AG09309 (cell line): ENCODE results near the gene NFIC.

Experiments used
- DNase-seq: peaks from one replicate; pipeline ENCODE4 v3.0.0-alpha.2; 2010; ENCODE audit warnings: low read depth
- H3K4me3 ChIP-seq: 2 replicates; pipeline ENCODE4 v1.5.1; 2011; ENCODE audit warnings: mild to moderate bottlenecking, low read depth, low read length, moderate library complexity; ENCODE audit not compliant: control insufficient read depth
- TF ChIP-seq, protein P1 (sequence below): IDR thresholded peaks from 2 replicates; pipeline ENCODE4 v1.5.1; 2011; ENCODE audit warnings: mild to moderate bottlenecking, low read depth, low read length, inconsistent platforms; ENCODE audit not compliant: insufficient read depth, control insufficient read depth; ENCODE audit errors: missing control alignments

Gene NFIC

GRCh38 chr19:3368848-3369336 is 2.5 kb downstream of the NFIC start:
- H3K4me3 ChIP-seq, result peak overlapping the region; percentile 69
- no peak for DNase-seq
- TF ChIP-seq, protein P1, sequence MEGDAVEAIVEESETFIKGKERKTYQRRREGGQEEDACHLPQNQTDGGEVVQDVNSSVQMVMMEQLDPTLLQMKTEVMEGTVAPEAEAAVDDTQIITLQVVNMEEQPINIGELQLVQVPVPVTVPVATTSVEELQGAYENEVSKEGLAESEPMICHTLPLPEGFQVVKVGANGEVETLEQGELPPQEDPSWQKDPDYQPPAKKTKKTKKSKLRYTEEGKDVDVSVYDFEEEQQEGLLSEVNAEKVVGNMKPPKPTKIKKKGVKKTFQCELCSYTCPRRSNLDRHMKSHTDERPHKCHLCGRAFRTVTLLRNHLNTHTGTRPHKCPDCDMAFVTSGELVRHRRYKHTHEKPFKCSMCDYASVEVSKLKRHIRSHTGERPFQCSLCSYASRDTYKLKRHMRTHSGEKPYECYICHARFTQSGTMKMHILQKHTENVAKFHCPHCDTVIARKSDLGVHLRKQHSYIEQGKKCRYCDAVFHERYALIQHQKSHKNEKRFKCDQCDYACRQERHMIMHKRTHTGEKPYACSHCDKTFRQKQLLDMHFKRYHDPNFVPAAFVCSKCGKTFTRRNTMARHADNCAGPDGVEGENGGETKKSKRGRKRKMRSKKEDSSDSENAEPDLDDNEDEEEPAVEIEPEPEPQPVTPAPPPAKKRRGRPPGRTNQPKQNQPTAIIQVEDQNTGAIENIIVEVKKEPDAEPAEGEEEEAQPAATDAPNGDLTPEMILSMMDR, result no peak

- TF ChIP-seq, protein P1, result no peak
- no peak for DNase-seq
- peak overlapping the region; percentile 69 for H3K4me3 ChIP-seq
These were observed 3.2 kb downstream of the NFIC start for GRCh38 chr19:3369337-3370213.

GRCh38 chr19:3370214-3370720 is 3.9 kb downstream of the NFIC start:
- peak overlapping the region; percentile 69 for H3K4me3 ChIP-seq
- DNase-seq, result no peak
- TF ChIP-seq, protein P1, result no peak

DNA sequence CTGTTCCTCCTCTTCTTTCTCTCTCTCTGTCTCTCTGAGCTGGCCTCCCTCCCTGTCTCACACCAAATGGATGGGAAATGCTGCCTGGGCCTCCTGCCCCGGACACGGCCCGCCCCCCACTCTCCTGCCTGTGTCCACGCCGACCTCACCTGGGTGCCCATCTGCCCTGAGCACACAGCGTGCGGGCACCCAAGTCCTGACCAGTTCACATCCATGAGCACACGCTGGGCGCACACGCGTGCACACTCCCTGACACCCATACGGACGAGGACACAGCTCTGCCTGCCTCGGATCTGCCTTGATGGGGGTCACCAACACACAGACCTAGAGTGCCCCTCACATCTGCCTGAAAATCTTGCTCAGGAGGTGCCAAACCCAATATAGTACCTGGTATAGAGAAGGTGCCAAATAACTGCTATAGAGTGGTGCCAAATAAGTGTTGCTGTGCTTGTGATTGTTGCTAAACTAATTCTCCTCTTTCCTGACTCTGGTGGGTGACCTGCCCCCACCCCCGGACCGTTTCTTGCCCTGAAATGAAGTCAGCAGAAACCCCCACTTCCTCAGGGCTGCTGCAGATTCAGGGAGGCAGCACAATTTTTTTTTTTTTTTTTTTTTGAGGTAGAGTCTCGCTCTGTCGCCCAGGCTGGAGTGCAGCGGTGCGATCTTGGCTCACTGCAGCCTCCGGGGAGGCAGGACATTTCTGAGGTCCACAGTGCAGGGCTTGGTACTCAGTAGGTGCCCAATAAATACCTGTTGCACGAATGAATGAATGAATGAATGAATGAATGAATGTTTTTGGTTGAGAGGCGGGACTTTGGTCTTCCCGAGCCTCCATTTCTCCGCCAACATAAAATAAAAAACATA is 4.6 kb downstream of the NFIC start:
- no peak overlapping the region for H3K4me3 ChIP-seq
- TF ChIP-seq, protein P1, result no peak
- no peak for DNase-seq

DNA sequence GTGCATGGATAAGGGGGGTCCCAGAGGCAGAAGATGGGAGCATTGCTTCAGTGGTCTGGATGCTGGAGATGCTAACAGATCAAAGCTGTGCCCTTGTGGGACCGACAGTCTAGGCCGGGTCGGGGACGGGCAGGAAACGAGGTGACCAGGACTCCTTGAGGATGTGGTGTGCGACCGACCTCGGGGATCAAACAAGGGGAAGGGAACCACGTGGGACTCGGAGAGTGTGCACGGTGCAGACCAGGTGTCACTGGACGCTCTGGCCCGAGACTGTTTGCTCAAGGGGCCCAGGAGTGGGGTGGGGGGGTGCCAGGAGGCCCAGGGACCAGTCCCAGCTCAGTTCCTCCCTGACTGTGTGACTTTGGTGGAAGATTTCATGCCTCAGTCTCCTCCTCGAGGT is 6.0 kb downstream of the NFIC start:
- no peak overlapping the region for H3K4me3 ChIP-seq
- no peak for DNase-seq
- TF ChIP-seq, protein P1, result no peak

DNA sequence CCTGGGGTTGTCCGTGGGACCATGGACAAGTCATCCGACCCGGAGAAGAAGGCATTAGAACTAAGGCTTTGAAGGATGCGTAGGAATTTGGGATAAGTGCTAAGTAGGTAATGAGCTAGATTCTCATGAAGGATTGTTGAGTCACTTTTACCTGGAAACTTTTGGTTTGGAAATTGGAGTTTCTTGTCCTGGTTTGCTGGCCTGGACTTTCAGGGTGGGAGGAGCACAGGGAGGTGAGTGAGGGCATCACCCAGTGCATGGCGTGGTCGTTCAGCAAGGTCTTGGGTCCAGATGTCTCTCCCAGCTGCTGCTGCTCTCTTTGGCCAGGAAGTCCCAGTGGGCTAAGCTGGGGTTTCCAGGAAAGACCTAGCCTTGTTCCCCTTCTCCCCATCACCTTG is 7.6 kb downstream of the NFIC start:
- TF ChIP-seq, protein P1, result no peak
- DNase-seq, result no peak
- H3K4me3 ChIP-seq, result no peak overlapping the region
